Type B pancreatic cell (in vitro differentiated cells): ENCODE results near the gene SWT1. TPM values are rescaled to one million over a fixed set of nuclear protein-coding genes. Genes with fewer than 3 reads are reported as not detected.

Source experiments
- DNase-seq: peaks from one replicate; pipeline ENCODE4 v3.0.0; 2021; ENCODE audit warnings: mixed read lengths; ENCODE audit not compliant: unreplicated experiment; ENCODE audit errors: extremely low spot score
- H3K27ac Mint-ChIP-seq: 2 replicates; pipeline ENCODE4 v1.8.0; 2021; ENCODE audit warnings: mild to moderate bottlenecking, mixed read lengths
- H3K27me3 Mint-ChIP-seq: 2 replicates; pipeline ENCODE4 v1.8.0; 2021; ENCODE audit warnings: mixed read lengths
- H3K36me3 Mint-ChIP-seq: 2 replicates; pipeline ENCODE4 v1.8.0; 2021; ENCODE audit warnings: mixed read lengths
- H3K4me1 Mint-ChIP-seq: one replicate; pipeline ENCODE4 v1.8.0; 2021; ENCODE audit warnings: mixed read lengths; ENCODE audit not compliant: unreplicated experiment
- H3K4me3 Mint-ChIP-seq: 2 replicates; pipeline ENCODE4 v1.8.0; 2021; ENCODE audit warnings: mild to moderate bottlenecking, mixed read lengths
- H3K9me3 Mint-ChIP-seq: 2 replicates; pipeline ENCODE4 v1.8.0; 2021; ENCODE audit warnings: mixed read lengths
- total RNA-seq: library from RNA; stranded (reverse); gene quantifications from 2 replicates; pipeline ENCODE4 v1.2.1, GENCODE V29; 2021; ENCODE audit warnings: low replicate concordance
- TF ChIP-seq, protein P1 (sequence below): fragments of 200-600 bp; sonication (generic); conservative IDR thresholded peaks from 2 replicates; pipeline ENCODE4 v1.5.0; 2021; ENCODE audit warnings: antibody characterized with exemption, mild to moderate bottlenecking

SWT1 gene
- total RNA-seq, 1 donor from 2014 or later = 6.2 TPM

DNA sequence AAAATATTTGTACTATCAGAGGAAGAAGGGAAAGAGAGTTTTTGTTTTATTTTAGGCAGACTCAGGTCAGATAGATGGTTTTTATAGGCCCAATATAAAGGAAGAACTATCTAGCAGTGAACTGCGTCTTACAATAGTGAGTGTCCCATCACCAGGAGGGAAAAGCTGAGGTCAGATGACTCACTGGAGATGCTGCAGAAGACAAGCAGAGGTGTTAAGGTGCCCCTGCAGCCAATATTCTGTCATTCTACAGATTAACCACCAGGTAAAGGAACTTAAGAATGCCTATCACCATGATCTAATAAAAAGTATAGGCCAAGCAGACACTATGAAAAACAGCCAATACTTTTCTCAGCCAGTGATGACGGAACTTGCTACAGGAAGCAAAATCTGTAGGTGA, 130.5 kb downstream of the SWT1 start:
- TF ChIP-seq, protein P1, sequence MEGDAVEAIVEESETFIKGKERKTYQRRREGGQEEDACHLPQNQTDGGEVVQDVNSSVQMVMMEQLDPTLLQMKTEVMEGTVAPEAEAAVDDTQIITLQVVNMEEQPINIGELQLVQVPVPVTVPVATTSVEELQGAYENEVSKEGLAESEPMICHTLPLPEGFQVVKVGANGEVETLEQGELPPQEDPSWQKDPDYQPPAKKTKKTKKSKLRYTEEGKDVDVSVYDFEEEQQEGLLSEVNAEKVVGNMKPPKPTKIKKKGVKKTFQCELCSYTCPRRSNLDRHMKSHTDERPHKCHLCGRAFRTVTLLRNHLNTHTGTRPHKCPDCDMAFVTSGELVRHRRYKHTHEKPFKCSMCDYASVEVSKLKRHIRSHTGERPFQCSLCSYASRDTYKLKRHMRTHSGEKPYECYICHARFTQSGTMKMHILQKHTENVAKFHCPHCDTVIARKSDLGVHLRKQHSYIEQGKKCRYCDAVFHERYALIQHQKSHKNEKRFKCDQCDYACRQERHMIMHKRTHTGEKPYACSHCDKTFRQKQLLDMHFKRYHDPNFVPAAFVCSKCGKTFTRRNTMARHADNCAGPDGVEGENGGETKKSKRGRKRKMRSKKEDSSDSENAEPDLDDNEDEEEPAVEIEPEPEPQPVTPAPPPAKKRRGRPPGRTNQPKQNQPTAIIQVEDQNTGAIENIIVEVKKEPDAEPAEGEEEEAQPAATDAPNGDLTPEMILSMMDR = no peak
- H3K27ac Mint-ChIP-seq = no peak overlapping the region
- DNase-seq = no peak
- no peaks in the 10 kb centered on the region for H3K27me3 Mint-ChIP-seq
- peaks cover 6% of the 10 kb centered on the region for H3K9me3 Mint-ChIP-seq
- H3K4me3 Mint-ChIP-seq = no peak overlapping the region
- H3K36me3 Mint-ChIP-seq = peaks cover 12% of the 10 kb centered on the region
- peaks cover 3% of the 10 kb centered on the region for H3K4me1 Mint-ChIP-seq

DNA sequence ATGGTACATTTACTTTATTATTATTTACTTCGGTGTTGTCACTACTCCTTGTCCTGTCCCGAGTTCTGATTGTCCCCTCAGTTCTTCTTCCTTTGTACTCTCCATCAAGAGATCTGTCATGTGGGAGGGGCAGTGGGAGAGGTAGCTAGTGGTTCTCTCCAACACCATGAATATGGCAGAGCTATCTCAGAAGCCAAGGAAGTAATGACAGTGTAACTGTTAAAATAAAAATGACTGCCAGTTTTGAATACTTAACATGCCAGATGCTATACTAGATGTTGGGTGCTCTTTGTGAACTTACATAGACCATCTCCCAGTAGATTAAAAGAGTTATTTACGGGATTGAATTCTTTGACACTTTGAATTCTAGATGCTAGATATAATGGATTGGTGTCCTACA, 131.5 kb downstream of the SWT1 start:
- TF ChIP-seq, protein P1 = no peak
- no peaks in the 10 kb centered on the region for H3K27me3 Mint-ChIP-seq

GRCh38 chr1:185289880-185290279, 132.9 kb downstream of the SWT1 start:
- no peak overlapping the region for H3K4me3 Mint-ChIP-seq
- H3K9me3 Mint-ChIP-seq = peaks cover 6% of the 10 kb centered on the region
- no peak overlapping the region for H3K27ac Mint-ChIP-seq
- peaks cover 20% of the 10 kb centered on the region for H3K36me3 Mint-ChIP-seq
- DNase-seq = no peak
- TF ChIP-seq, protein P1 = no peak
- no peaks in the 10 kb centered on the region for H3K27me3 Mint-ChIP-seq
- no peaks in the 10 kb centered on the region for H3K4me1 Mint-ChIP-seq

More for the DNA sequence above, 131.5 kb downstream of the SWT1 start:
- H3K36me3 Mint-ChIP-seq = peaks cover 12% of the 10 kb centered on the region
- H3K4me3 Mint-ChIP-seq = no peak overlapping the region
- DNase-seq = no peak
- peaks cover 3% of the 10 kb centered on the region for H3K4me1 Mint-ChIP-seq
- peaks cover 6% of the 10 kb centered on the region for H3K9me3 Mint-ChIP-seq
- peak overlapping the region; percentile 45 for H3K27ac Mint-ChIP-seq

DNA sequence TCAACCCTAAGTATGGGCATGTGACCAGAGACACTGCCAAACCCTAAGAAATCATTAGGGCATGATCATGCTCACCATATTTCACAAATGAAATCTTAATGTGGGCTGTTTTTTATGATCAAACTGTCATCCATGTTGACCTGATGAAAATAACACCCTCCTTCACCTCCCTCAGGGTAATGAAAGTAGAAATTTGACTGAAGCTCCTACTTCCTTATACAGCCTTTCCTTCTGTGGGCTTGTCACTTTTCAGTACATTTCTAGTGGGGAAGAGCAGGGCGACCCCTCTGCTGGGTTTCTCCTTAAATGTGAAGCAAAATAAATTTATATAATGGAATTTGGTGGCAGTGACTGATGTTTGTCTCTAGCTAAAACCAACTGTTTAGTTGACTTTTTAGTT, 134.2 kb downstream of the SWT1 start:
- TF ChIP-seq, protein P1 = no peak
- Mint-ChIP-seq H3K27ac (no peak overlapping the region), H3K4me1 (no peaks in the 10 kb centered on the region), H3K9me3 (peaks cover 6% of the 10 kb centered on the region), H3K4me3 (no peak overlapping the region), H3K27me3 (no peaks in the 10 kb centered on the region), H3K36me3 (peaks cover 27% of the 10 kb centered on the region)
- DNase-seq = no peak

- H3K9me3 Mint-ChIP-seq = peaks cover 6% of the 10 kb centered on the region
- H3K27me3 Mint-ChIP-seq = no peaks in the 10 kb centered on the region
- H3K4me1 Mint-ChIP-seq = no peaks in the 10 kb centered on the region
- TF ChIP-seq, protein P1 = no peak
- H3K36me3 Mint-ChIP-seq = peaks cover 27% of the 10 kb centered on the region
- no peak for DNase-seq
- no peak overlapping the region for H3K27ac Mint-ChIP-seq
- H3K4me3 Mint-ChIP-seq = no peak overlapping the region
Observed at GRCh38 chr1:185291652-185292051, 134.7 kb downstream of the SWT1 start.

DNA sequence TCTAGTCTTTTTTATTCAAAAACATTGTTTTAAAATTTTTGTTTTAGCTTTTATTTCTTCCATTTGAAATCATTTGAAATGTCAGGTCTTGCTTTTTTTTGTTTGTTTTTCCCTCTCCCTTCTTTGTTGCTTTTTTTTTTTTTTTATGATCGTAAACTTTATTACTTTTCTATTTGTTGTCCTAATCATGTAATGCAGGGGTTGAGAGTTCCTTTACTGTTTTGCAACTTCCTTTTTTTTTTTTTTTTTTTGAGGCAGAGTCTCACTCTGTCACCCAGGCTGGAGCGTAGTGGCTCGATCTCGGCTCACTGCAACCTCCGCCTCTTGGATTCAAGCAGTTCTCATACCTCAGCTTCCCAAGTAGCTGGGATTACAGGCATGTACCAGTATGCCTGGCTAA, 135.3 kb downstream of the SWT1 start:
- peaks cover 27% of the 10 kb centered on the region for H3K36me3 Mint-ChIP-seq
- no peaks in the 10 kb centered on the region for H3K4me1 Mint-ChIP-seq
- H3K27ac Mint-ChIP-seq = no peak overlapping the region
- TF ChIP-seq, protein P1 = no peak
- H3K27me3 Mint-ChIP-seq = no peaks in the 10 kb centered on the region
- no peak overlapping the region for H3K4me3 Mint-ChIP-seq
- H3K9me3 Mint-ChIP-seq = peaks cover 6% of the 10 kb centered on the region
- no peak for DNase-seq
